ENCODE measurements around the gene RNF214.

RNF214 gene

GRCh38 chr11:117284053-117284452 lies 51.6 kb downstream of the RNF214 start:
- Histone ChIP-seq H2BK12ac (ENCODE audit: low read length) (no peak overlapping the region), H3K23ac (ENCODE audit: low read length) (no peak overlapping the region), H2AK5ac (ENCODE audit: low read length) (no peak overlapping the region), H2BK5ac (ENCODE audit: low read depth, low read length, poor library complexity) (no peak overlapping the region), H4K12ac (ENCODE audit: low read depth, low read length) (no peak overlapping the region), H4K91ac (ENCODE audit: low read depth, low read length) (no peak overlapping the region), H2AFZ (ENCODE audit: insufficient read depth, low read length, poor library complexity) (no peak overlapping the region), H4K8ac (ENCODE audit: low read depth, low read length) (no peak overlapping the region), H3K4me2 (ENCODE audit: low read length) (no peak overlapping the region), H3K18ac (ENCODE audit: low read length) (no peak overlapping the region), H2BK120ac (ENCODE audit: insufficient read depth, low read length, poor library complexity) (no peak overlapping the region), H3K36me3 (ENCODE audit: control insufficient read depth in 1 of 2, insufficient read depth in 2 of 2, low read length in 2 of 2) (peaks cover 11 to 25% of the 10 kb centered on the region in 2 experiments), H3K4ac (ENCODE audit: low read depth, low read length) (no peak overlapping the region), H3K79me1 (ENCODE audit: low read length) (no peaks in the 10 kb centered on the region), H3K27me3 (ENCODE audit: insufficient read depth, low read length) (no peaks in the 10 kb centered on the region), H3K9ac (ENCODE audit: low read length) (no peak overlapping the region), H3K14ac (ENCODE audit: low read length) (no peak overlapping the region), H3K9me3 (ENCODE audit: insufficient read depth, low read depth, low read length) (no peaks in the 10 kb centered on the region), H3K79me2 (ENCODE audit: control insufficient read depth, insufficient read depth, low read length, poor library complexity) (no peaks in the 10 kb centered on the region), H3K4me1 (ENCODE audit: control insufficient read depth in 1 of 2, insufficient read depth in 2 of 2, low read length in 2 of 2) (peaks cover 11% of the 10 kb centered on the region in 2 experiments), H3K27ac (ENCODE audit: low read depth, low read length) (no peak overlapping the region), H3K4me3 (ENCODE audit: low read depth, low read length) (no peak overlapping the region)
- no peak for DNase-seq
- WGBS (ENCODE audit: extremely low coverage, insufficient coverage, insufficient read length) = no CpG with 5 or more reads among the region's 2 CpGs

GRCh38 chr11:117286588-117286987 lies 54.1 kb downstream of the RNF214 start:
- peaks cover 3% of the 10 kb centered on the region in 2 experiments for H3K4me1 ChIP-seq (ENCODE audit: control insufficient read depth in 1 of 2, insufficient read depth in 2 of 2, low read length in 2 of 2)
- no peak overlapping the region for H3K4ac ChIP-seq (ENCODE audit: low read depth, low read length)
- H4K12ac ChIP-seq (ENCODE audit: low read depth, low read length) = no peak overlapping the region
- no peak overlapping the region for H4K8ac ChIP-seq (ENCODE audit: low read depth, low read length)
- no peak overlapping the region for H3K14ac ChIP-seq (ENCODE audit: low read length)
- no peaks in the 10 kb centered on the region for H3K79me2 ChIP-seq (ENCODE audit: control insufficient read depth, insufficient read depth, low read length, poor library complexity)
- H3K18ac ChIP-seq (ENCODE audit: low read length) = no peak overlapping the region
- no peaks in the 10 kb centered on the region for H3K79me1 ChIP-seq (ENCODE audit: low read length)
- no peak overlapping the region for H2AK5ac ChIP-seq (ENCODE audit: low read length)
- no peak overlapping the region for H2BK12ac ChIP-seq (ENCODE audit: low read length)
- peaks cover 23 to 46% of the 10 kb centered on the region in 2 experiments for H3K36me3 ChIP-seq (ENCODE audit: control insufficient read depth in 1 of 2, insufficient read depth in 2 of 2, low read length in 2 of 2)
- no peak overlapping the region for H2AFZ ChIP-seq (ENCODE audit: insufficient read depth, low read length, poor library complexity)
- H3K27ac ChIP-seq (ENCODE audit: low read depth, low read length) = no peak overlapping the region
- WGBS (ENCODE audit: extremely low coverage, insufficient coverage, insufficient read length) = no CpG with 5 or more reads among the region's 2 CpGs
- H3K27me3 ChIP-seq (ENCODE audit: insufficient read depth, low read length) = no peaks in the 10 kb centered on the region
- H3K9ac ChIP-seq (ENCODE audit: low read length) = no peak overlapping the region
- no peak overlapping the region for H3K23ac ChIP-seq (ENCODE audit: low read length)
- no peak overlapping the region for H3K4me2 ChIP-seq (ENCODE audit: low read length)
- H3K9me3 ChIP-seq (ENCODE audit: insufficient read depth, low read depth, low read length) = no peaks in the 10 kb centered on the region
- H3K4me3 ChIP-seq (ENCODE audit: low read depth, low read length) = no peak overlapping the region
- H2BK5ac ChIP-seq (ENCODE audit: low read depth, low read length, poor library complexity) = no peak overlapping the region
- no peak for DNase-seq
- H2BK120ac ChIP-seq (ENCODE audit: insufficient read depth, low read length, poor library complexity) = no peak overlapping the region
- no peak overlapping the region for H4K91ac ChIP-seq (ENCODE audit: low read depth, low read length)

- Histone ChIP-seq H2BK5ac (ENCODE audit: low read depth, low read length, poor library complexity) (no peak overlapping the region), H4K91ac (ENCODE audit: low read depth, low read length) (no peak overlapping the region), H3K79me2 (ENCODE audit: control insufficient read depth, insufficient read depth, low read length, poor library complexity) (no peaks in the 10 kb centered on the region), H3K9me3 (ENCODE audit: insufficient read depth, low read depth, low read length) (no peaks in the 10 kb centered on the region), H2AFZ (ENCODE audit: insufficient read depth, low read length, poor library complexity) (no peak overlapping the region), H3K27ac (ENCODE audit: low read depth, low read length) (no peak overlapping the region), H2AK5ac (ENCODE audit: low read length) (no peak overlapping the region), H3K23ac (ENCODE audit: low read length) (no peak overlapping the region), H3K79me1 (ENCODE audit: low read length) (no peaks in the 10 kb centered on the region), H3K18ac (ENCODE audit: low read length) (no peak overlapping the region), H3K9ac (ENCODE audit: low read length) (no peak overlapping the region), H3K4me2 (ENCODE audit: low read length) (no peak overlapping the region), H3K4me3 (ENCODE audit: low read depth, low read length) (no peak overlapping the region), H3K27me3 (ENCODE audit: insufficient read depth, low read length) (no peaks in the 10 kb centered on the region), H3K14ac (ENCODE audit: low read length) (no peak overlapping the region), H3K4me1 (ENCODE audit: control insufficient read depth in 1 of 2, insufficient read depth in 2 of 2, low read length in 2 of 2) (peaks cover 0 to under 1% of the 10 kb centered on the region in 2 experiments), H3K4ac (ENCODE audit: low read depth, low read length) (no peak overlapping the region), H2BK120ac (ENCODE audit: insufficient read depth, low read length, poor library complexity) (no peak overlapping the region), H4K12ac (ENCODE audit: low read depth, low read length) (no peak overlapping the region), H4K8ac (ENCODE audit: low read depth, low read length) (no peak overlapping the region), H3K36me3 (ENCODE audit: control insufficient read depth in 1 of 2, insufficient read depth in 2 of 2, low read length in 2 of 2) (peaks cover 19 to 38% of the 10 kb centered on the region in 2 experiments), H2BK12ac (ENCODE audit: low read length) (no peak overlapping the region)
- no CpG with 5 or more reads among the region's 3 CpGs for WGBS (ENCODE audit: extremely low coverage, insufficient coverage, insufficient read length)
- no peak for DNase-seq
These were observed 55.2 kb downstream of the RNF214 start for GRCh38 chr11:117287668-117288067.

- H3K14ac ChIP-seq (ENCODE audit: low read length) = no peak overlapping the region
- no peak overlapping the region for H2AK5ac ChIP-seq (ENCODE audit: low read length)
- H3K23ac ChIP-seq (ENCODE audit: low read length) = no peak overlapping the region
- H4K91ac ChIP-seq (ENCODE audit: low read depth, low read length) = no peak overlapping the region
- H2BK120ac ChIP-seq (ENCODE audit: insufficient read depth, low read length, poor library complexity) = no peak overlapping the region
- no peak overlapping the region for H3K4me3 ChIP-seq (ENCODE audit: low read depth, low read length)
- peaks cover 15 to 34% of the 10 kb centered on the region in 2 experiments for H3K36me3 ChIP-seq (ENCODE audit: control insufficient read depth in 1 of 2, insufficient read depth in 2 of 2, low read length in 2 of 2)
- no peaks in the 10 kb centered on the region for H3K79me2 ChIP-seq (ENCODE audit: control insufficient read depth, insufficient read depth, low read length, poor library complexity)
- H3K9ac ChIP-seq (ENCODE audit: low read length) = no peak overlapping the region
- no peak overlapping the region for H2BK5ac ChIP-seq (ENCODE audit: low read depth, low read length, poor library complexity)
- H3K18ac ChIP-seq (ENCODE audit: low read length) = no peak overlapping the region
- no peak overlapping the region for H4K12ac ChIP-seq (ENCODE audit: low read depth, low read length)
- H3K79me1 ChIP-seq (ENCODE audit: low read length) = no peaks in the 10 kb centered on the region
- H3K9me3 ChIP-seq (ENCODE audit: insufficient read depth, low read depth, low read length) = no peaks in the 10 kb centered on the region
- DNase-seq = no peak
- peaks cover 3 to 6% of the 10 kb centered on the region in 2 experiments for H3K4me1 ChIP-seq (ENCODE audit: control insufficient read depth in 1 of 2, insufficient read depth in 2 of 2, low read length in 2 of 2)
- no peak overlapping the region for H4K8ac ChIP-seq (ENCODE audit: low read depth, low read length)
- no peak overlapping the region for H2AFZ ChIP-seq (ENCODE audit: insufficient read depth, low read length, poor library complexity)
- no CpG with 5 or more reads among the region's 1 CpG for WGBS (ENCODE audit: extremely low coverage, insufficient coverage, insufficient read length)
- H3K27me3 ChIP-seq (ENCODE audit: insufficient read depth, low read length) = no peaks in the 10 kb centered on the region
- H2BK12ac ChIP-seq (ENCODE audit: low read length) = no peak overlapping the region
- no peak overlapping the region for H3K4me2 ChIP-seq (ENCODE audit: low read length)
- no peak overlapping the region for H3K27ac ChIP-seq (ENCODE audit: low read depth, low read length)
- no peak overlapping the region for H3K4ac ChIP-seq (ENCODE audit: low read depth, low read length)
These were observed 57.3 kb downstream of the RNF214 start for GRCh38 chr11:117289795-117290194.
